Natural killer cell treated with Interleukin-12 subunit alpha and Interleukin-12 subunit beta and Interleukin-15 and Interleukin-18, amount 100 ng/mL, for 72 hours (primary cell): ENCODE results near the gene GALNT9. TPM values are rescaled to one million over a fixed set of nuclear protein-coding genes. Genes with fewer than 3 reads are reported as not detected.

Source experiments
- ATAC-seq, 2 donors: fragments of 150-1000 bp; cut with Tn5 transposase in 1 of 2; sonication (Bioruptor Pico), chemical (Tn5 transposase) in 1 of 2; 2 replicates each; pipeline ENCODE4 v1.10.0; 2021
- DNase-seq: peaks from one replicate; pipeline ENCODE4 v3.0.0; 2022; ENCODE audit warnings: low spot score
- H3K27ac Mint-ChIP-seq, 2 donors: 1 replicate in 1 of 2; 2 replicates in 1 of 2; pipeline ENCODE4 v1.8.0; 2022; ENCODE audit warnings: mixed read lengths in 2 of 2, mild to moderate bottlenecking in 1 of 2, moderate library complexity in 1 of 2
- H3K27me3 Mint-ChIP-seq, 2 donors: 1 replicate in 1 of 2; 2 replicates in 1 of 2; pipeline ENCODE4 v1.8.0; 2022; ENCODE audit warnings: mixed read lengths in 2 of 2
- H3K36me3 Mint-ChIP-seq: one replicate; pipeline ENCODE4 v1.8.0; 2022; ENCODE audit warnings: mixed read lengths
- H3K4me1 Mint-ChIP-seq, 2 donors: 1 replicate in 1 of 2; 2 replicates in 1 of 2; pipeline ENCODE4 v1.8.0; 2022; ENCODE audit warnings: low read depth in 2 of 2, mixed read lengths in 2 of 2, mild to moderate bottlenecking in 1 of 2
- H3K4me3 Mint-ChIP-seq: one replicate; pipeline ENCODE4 v1.8.0; 2022; ENCODE audit warnings: mixed read lengths
- H3K9me3 Mint-ChIP-seq: 2 replicates; pipeline ENCODE4 v1.8.0; 2022; ENCODE audit warnings: mixed read lengths
- total RNA-seq, 2 donors: library from RNA; stranded (reverse); gene quantifications; one replicate each; pipeline ENCODE4 v1.2.3, GENCODE V29; 2022

GALNT9 gene
- total RNA-seq, 2 donors from 2014 or later = not detected

GRCh38 chr12:132190834-132191500 is 138.4 kb downstream of the GALNT9 start:
- Mint-ChIP-seq H3K4me1 (peaks cover 6 to 11% of the 10 kb centered on the region in 2 donors), H3K27me3 (peaks cover 0 to 5% of the 10 kb centered on the region in 2 donors), H3K9me3 (peaks cover 3% of the 10 kb centered on the region), H3K4me3 (no peak overlapping the region), H3K36me3 (peaks cover under 1% of the 10 kb centered on the region), H3K27ac (no peak overlapping the region)
- no peak for DNase-seq
- no peak for ATAC-seq

GRCh38 chr12:132190012-132190755 is 139.2 kb downstream of the GALNT9 start:
- Mint-ChIP-seq H3K36me3 (peaks cover 5% of the 10 kb centered on the region), H3K4me1 (peaks cover 11 to 16% of the 10 kb centered on the region in 2 donors), H3K9me3 (peaks cover 3% of the 10 kb centered on the region), H3K4me3 (peak overlapping the region; percentile 91), H3K27ac (peak overlapping the region; percentile 15 to 70), H3K27me3 (peaks cover 0 to 5% of the 10 kb centered on the region in 2 donors)
- DNase-seq = no peak
- ATAC-seq = peak; percentile 41 to 46

- Mint-ChIP-seq H3K4me3 (peak overlapping the region; percentile 91), H3K4me1 (peaks cover 11 to 17% of the 10 kb centered on the region in 2 donors)
- peak; percentile 96 for DNase-seq
Observed at GRCh38 chr12:132189378-132190011, 139.9 kb downstream of the GALNT9 start.

GRCh38 chr12:132188916-132189325 is 140.5 kb downstream of the GALNT9 start:
- H3K27ac Mint-ChIP-seq = peak overlapping the region; percentile 15 to 70
- H3K27me3 Mint-ChIP-seq = peaks cover 0 to 2% of the 10 kb centered on the region in 2 donors
- DNase-seq = no peak
- no peak for ATAC-seq
- H3K4me3 Mint-ChIP-seq = peak overlapping the region; percentile 91
- peaks cover 3% of the 10 kb centered on the region for H3K9me3 Mint-ChIP-seq
- peaks cover 11 to 17% of the 10 kb centered on the region in 2 donors for H3K4me1 Mint-ChIP-seq
- H3K36me3 Mint-ChIP-seq = peaks cover 5% of the 10 kb centered on the region

More at GRCh38 chr12:132189378-132190011, 139.9 kb downstream of the GALNT9 start:
- Mint-ChIP-seq H3K27ac (peak overlapping the region; percentile 15 to 70), H3K27me3 (peaks cover 0 to 5% of the 10 kb centered on the region in 2 donors), H3K9me3 (peaks cover 3% of the 10 kb centered on the region), H3K36me3 (peaks cover 5% of the 10 kb centered on the region)
- peak; percentile 97 to 98 for ATAC-seq

GRCh38 chr12:132188451-132188901 is 140.9 kb downstream of the GALNT9 start:
- Mint-ChIP-seq H3K27ac (no peak overlapping the region), H3K27me3 (peaks cover 0 to 1% of the 10 kb centered on the region in 2 donors), H3K4me1 (peaks cover 11 to 17% of the 10 kb centered on the region in 2 donors), H3K36me3 (peaks cover 5% of the 10 kb centered on the region), H3K4me3 (no peak overlapping the region), H3K9me3 (peaks cover 2% of the 10 kb centered on the region)
- no peak for ATAC-seq
- DNase-seq = no peak

GRCh38 chr12:132187646-132188450 is 141.5 kb downstream of the GALNT9 start:
- Mint-ChIP-seq H3K4me3 (no peak overlapping the region), H3K9me3 (no peaks in the 10 kb centered on the region), H3K36me3 (peaks cover 5% of the 10 kb centered on the region), H3K4me1 (peaks cover 11 to 17% of the 10 kb centered on the region in 2 donors), H3K27ac (no peak overlapping the region), H3K27me3 (no peaks in the 10 kb centered on the region)
- DNase-seq (no peak), ATAC-seq (no peak)

- no peak for ATAC-seq
- H3K4me1 Mint-ChIP-seq = peaks cover 11 to 17% of the 10 kb centered on the region in 2 donors
- H3K27me3 Mint-ChIP-seq = no peaks in the 10 kb centered on the region
- no peak overlapping the region for H3K4me3 Mint-ChIP-seq
- no peak for DNase-seq
- H3K27ac Mint-ChIP-seq = peak overlapping the region in 1 of 2 donors; percentile 77
- no peaks in the 10 kb centered on the region for H3K9me3 Mint-ChIP-seq
- peaks cover 5% of the 10 kb centered on the region for H3K36me3 Mint-ChIP-seq
Observed at GRCh38 chr12:132186857-132187620, 142.3 kb downstream of the GALNT9 start.

- Mint-ChIP-seq H3K36me3 (peaks cover 5% of the 10 kb centered on the region), H3K27me3 (no peaks in the 10 kb centered on the region), H3K27ac (peak overlapping the region; percentile 77 to 82), H3K4me3 (peak overlapping the region; percentile 83), H3K4me1 (peaks cover 11 to 17% of the 10 kb centered on the region in 2 donors), H3K9me3 (no peaks in the 10 kb centered on the region)
- no peak for DNase-seq
- ATAC-seq = no peak
Observed at GRCh38 chr12:132186208-132186856, 143.1 kb downstream of the GALNT9 start.

GRCh38 chr12:132185705-132186104 is 143.7 kb downstream of the GALNT9 start:
- Mint-ChIP-seq H3K27ac (peak overlapping the region; percentile 77 to 82), H3K9me3 (no peaks in the 10 kb centered on the region), H3K4me3 (peak overlapping the region; percentile 83), H3K36me3 (peaks cover 5% of the 10 kb centered on the region), H3K4me1 (peaks cover 11 to 17% of the 10 kb centered on the region in 2 donors), H3K27me3 (no peaks in the 10 kb centered on the region)
- ATAC-seq = no peak
- no peak for DNase-seq

GRCh38 chr12:132182711-132183365 is 146.6 kb downstream of the GALNT9 start:
- no peak for DNase-seq
- no peak overlapping the region for H3K4me3 Mint-ChIP-seq
- H3K9me3 Mint-ChIP-seq = no peaks in the 10 kb centered on the region
- ATAC-seq = no peak
- H3K36me3 Mint-ChIP-seq = peaks cover 5% of the 10 kb centered on the region
- no peak overlapping the region for H3K27ac Mint-ChIP-seq
- H3K4me1 Mint-ChIP-seq = peaks cover 6 to 13% of the 10 kb centered on the region in 2 donors
- peaks cover 0 to 3% of the 10 kb centered on the region in 2 donors for H3K27me3 Mint-ChIP-seq

- DNase-seq = no peak
- H3K4me3 Mint-ChIP-seq = no peak overlapping the region
- ATAC-seq = no peak
- H3K9me3 Mint-ChIP-seq = no peaks in the 10 kb centered on the region
- H3K4me1 Mint-ChIP-seq = peaks cover 6 to 10% of the 10 kb centered on the region in 2 donors
- H3K27ac Mint-ChIP-seq = no peak overlapping the region
- H3K36me3 Mint-ChIP-seq = peaks cover 5% of the 10 kb centered on the region
- H3K27me3 Mint-ChIP-seq = peaks cover 0 to 3% of the 10 kb centered on the region in 2 donors
Observed at GRCh38 chr12:132182206-132182710, 147.1 kb downstream of the GALNT9 start.
